HCT116 (cell line): Measurements from ENCODE around the gene MCF2L. TPM values are rescaled to one million over a fixed set of nuclear protein-coding genes. Genes with fewer than 3 reads are reported as not detected.

Experiments
- ATAC-seq: fragments of 200-7000 bp; cut with Tn5 transposase; 2 replicates; pipeline ENCODE4 v1.9.1; 2020; ENCODE audit warnings: mild to moderate bottlenecking, moderate library complexity
- BruUV-seq: library from RNA; stranded (reverse); fragments of 400-500 nt; replicated peaks from 2 replicates; lab custom pipeline; 2021; lab: Mats Ljungman, UMichigan
- CTCF ChIA-PET: fragments of 300-600 bp; sonication (Branson Sonifier 250); formaldehyde crosslinking; loops from one replicate; lab custom pipeline; 2021; ENCODE audit warnings: antibody characterized with exemption; lab: Charles Lee
- POLR2A ChIA-PET: fragments of 300-600, 350-600 bp; sonication (Branson Sonifier 250); formaldehyde crosslinking; loops from one replicate; lab custom pipeline; 2021; ENCODE audit warnings: antibody characterized with exemption; lab: Charles Lee
- RAD21 ChIA-PET, 2 experiments: fragments of 300-600 bp; sonication (Branson Sonifier 250); formaldehyde crosslinking; loops; one replicate each; lab custom pipeline; 2023; ENCODE audit warnings: low total read pairs in 2 of 2; ENCODE audit not compliant: uncharacterized antibody in 2 of 2, unreplicated experiment in 2 of 2, low non-redundant PET in 1 of 2; lab: Charles Lee
- DNase-seq: peaks from one replicate; pipeline ENCODE4 v3.0.0-alpha.2; 2010; ENCODE audit warnings: low read depth, low spot score
- H2AFZ ChIP-seq: fragments of 200-600 bp; shearing (Covaris generic), sonication (generic); 2 replicates; pipeline ENCODE4 v1.6.1; 2017; ENCODE audit warnings: low read depth, mixed run types, mixed read lengths, antibody characterized with exemption, low read length; ENCODE audit not compliant: poor library complexity, severe bottlenecking
- H3K27ac ChIP-seq: 2 replicates; pipeline ENCODE4 v1.5.1; 2012; ENCODE audit warnings: low read depth, low read length
- H3K27me3 ChIP-seq: fragments of 200-600 bp; sonication (generic); 2 replicates; pipeline ENCODE4 v1.6.1; 2016; ENCODE audit warnings: mixed run types, low read length, mixed read lengths; ENCODE audit not compliant: insufficient read depth
- H3K36me3 ChIP-seq, 2 experiments: fragments of 200-500 bp in 1 of 2; fragments of 200-600 bp in 1 of 2; sonication (Bioruptor generic) in 1 of 2; sonication (generic) in 1 of 2; 2 replicates each; pipeline versions ENCODE4 v1.5.1 to v1.6.1; 2014 to 2016; ENCODE audit warnings: low read length in 2 of 2, inconsistent platforms in 1 of 2, mixed read lengths in 1 of 2, mixed run types in 1 of 2; ENCODE audit not compliant: insufficient read depth in 2 of 2, control insufficient read depth in 1 of 2
- H3K4me1 ChIP-seq, 2 experiments: fragments of 200-600 bp in 1 of 2; sonication (generic) in 1 of 2; 2 replicates each; pipeline versions ENCODE4 v1.5.1 to v1.6.1; 2012 to 2017; ENCODE audit warnings: low read length in 2 of 2, inconsistent platforms in 1 of 2, mild to moderate bottlenecking in 1 of 2, mixed read lengths in 1 of 2, mixed run types in 1 of 2, moderate library complexity in 1 of 2; ENCODE audit not compliant: insufficient read depth in 2 of 2, control insufficient read depth in 1 of 2
- H3K4me2 ChIP-seq: fragments of 200-600 bp; sonication (generic); 2 replicates; pipeline ENCODE4 v1.6.1; 2017; ENCODE audit warnings: mixed run types, low read length, mixed read lengths
- H3K4me3 ChIP-seq, 2 experiments: fragments of 200-600 bp in 1 of 2; sonication (generic) in 1 of 2; replicated peaks in 1 of 2; 2 replicates each; pipeline ENCODE4 v1.5.1; 2011 to 2016; ENCODE audit warnings: low read length in 2 of 2, control low read depth in 1 of 2, low read depth in 1 of 2, mild to moderate bottlenecking in 1 of 2, mixed read lengths in 1 of 2, mixed run types in 1 of 2
- H3K79me2 ChIP-seq: fragments of 200-600 bp; sonication (generic); 2 replicates; pipeline ENCODE4 v1.6.1; 2017; ENCODE audit warnings: mild to moderate bottlenecking, mixed run types, low read length, moderate library complexity, mixed read lengths; ENCODE audit not compliant: insufficient read depth
- H3K9ac ChIP-seq: fragments of 200-600 bp; sonication (generic); 2 replicates; pipeline ENCODE4 v1.6.1; 2016; ENCODE audit warnings: low read length, mixed read lengths
- H3K9me2 ChIP-seq: fragments of 200-600 bp; sonication (generic), shearing (Covaris generic); 2 replicates; pipeline ENCODE4 v1.6.1; 2017; ENCODE audit warnings: mixed run types, mild to moderate bottlenecking, moderate library complexity; ENCODE audit not compliant: insufficient read depth
- H3K9me3 ChIP-seq, 2 experiments: fragments of 200-500 bp in 1 of 2; fragments of 200-600 bp in 1 of 2; sonication (Bioruptor generic) in 1 of 2; sonication (generic) in 1 of 2; 2 replicates each; pipeline ENCODE4 v1.6.1; 2014 to 2017; ENCODE audit warnings: low read length in 2 of 2, mixed read lengths in 2 of 2, inconsistent platforms in 1 of 2, low read depth in 1 of 2, mild to moderate bottlenecking in 1 of 2, mixed run types in 1 of 2, moderate library complexity in 1 of 2; ENCODE audit not compliant: control insufficient read depth in 1 of 2, insufficient read depth in 1 of 2
- H4K20me1 ChIP-seq: fragments of 200-600 bp; sonication (generic), shearing (Covaris generic); 2 replicates; pipeline ENCODE4 v1.6.1; 2017; ENCODE audit warnings: mixed run types, mild to moderate bottlenecking, moderate library complexity; ENCODE audit not compliant: insufficient read depth
- CBX3 ChIP-seq: IDR thresholded peaks from 2 replicates; pipeline ENCODE4 v1.6.1; 2012; ENCODE audit warnings: low read depth
- CEBPB ChIP-seq: IDR thresholded peaks from 2 replicates; pipeline ENCODE4 v1.6.1; 2012; ENCODE audit warnings: low read depth
- ELF1 ChIP-seq: IDR thresholded peaks from 2 replicates; pipeline ENCODE4 v1.6.1; 2012; ENCODE audit warnings: low read depth, borderline replicate concordance
- EZH2phosphoT487 ChIP-seq: fragments of 200-600 bp; IDR thresholded peaks from 2 replicates; pipeline ENCODE4 v1.6.1; 2018; ENCODE audit warnings: antibody characterized with exemption, borderline replicate concordance
- FOSL1 ChIP-seq: IDR thresholded peaks from 2 replicates; pipeline ENCODE4 v1.6.1; 2012; ENCODE audit warnings: low read depth
- JUND ChIP-seq: IDR thresholded peaks from 2 replicates; pipeline ENCODE4 v1.6.1; 2012
- POLR2A ChIP-seq: IDR thresholded peaks from 2 replicates; pipeline ENCODE4 v1.7.0; 2011; ENCODE audit warnings: borderline replicate concordance; ENCODE audit not compliant: insufficient read depth, insufficient read length; ENCODE audit errors: extremely low read depth
- POLR2AphosphoS5 ChIP-seq: IDR thresholded peaks from 2 replicates; pipeline ENCODE4 v1.6.1; 2011; ENCODE audit warnings: mild to moderate bottlenecking, low read depth, low read length, moderate library complexity
- RAD21 ChIP-seq: IDR thresholded peaks from 2 replicates; pipeline ENCODE4 v1.6.1; 2012; ENCODE audit warnings: low read depth, mild to moderate bottlenecking
- SIN3A ChIP-seq: IDR thresholded peaks from 2 replicates; pipeline ENCODE4 v1.6.1; 2012; ENCODE audit warnings: low read depth
- YY1 ChIP-seq: IDR thresholded peaks from 2 replicates; pipeline ENCODE4 v1.6.1; 2011; ENCODE audit warnings: low read length, low read depth, moderate library complexity, mild to moderate bottlenecking; ENCODE audit not compliant: insufficient replicate concordance; ENCODE audit errors: extremely low read depth
- ZFX ChIP-seq: fragments of 450-650 bp; IDR thresholded peaks from 2 replicates; pipeline ENCODE4 v1.6.1; 2017
- ZNF274 ChIP-seq: fragments of 200-500 bp; sonication (Bioruptor generic); IDR thresholded peaks from 2 replicates; pipeline ENCODE4 v1.6.1; 2014; ENCODE audit warnings: mild to moderate bottlenecking, low read depth, low read length, inconsistent platforms
- intact Hi-C: fragments of 100-400 bp; cut with micrococcal nuclease; formaldehyde crosslinking; loops from 2 replicates; pipeline ENCODE4 v1.10.0; 2022
- total RNA-seq: library from RNA; stranded (reverse); gene quantifications from one replicate; pipeline ENCODE4 v1.2.1, GENCODE V29; 2021; ENCODE audit not compliant: unreplicated experiment
- TF ChIP-seq, protein P1 (sequence below): IDR thresholded peaks from 2 replicates; pipeline ENCODE4 v1.6.1; 2012
- TF ChIP-seq, protein P2 (sequence below): IDR thresholded peaks from 2 replicates; pipeline ENCODE4 v1.6.1; 2012
- TF ChIP-seq, protein P3 (sequence below): IDR thresholded peaks from 2 replicates; pipeline ENCODE4 v1.6.1; 2011; ENCODE audit warnings: mild to moderate bottlenecking, low read length, moderate library complexity; ENCODE audit not compliant: insufficient replicate concordance; ENCODE audit errors: extremely low read depth
- TF ChIP-seq, protein P4 (sequence below), 3 experiments: fragments of 200-600 bp in 1 of 3; sonication (generic) in 1 of 3; IDR thresholded peaks in 2 of 3; conservative IDR thresholded peaks in 1 of 3; 2 replicates each; pipeline ENCODE4 v1.5.1; 2012 to 2017; ENCODE audit warnings: low read depth in 2 of 3, low read length in 2 of 3, antibody characterized with exemption in 1 of 3, borderline replicate concordance in 1 of 3, control low read depth in 1 of 3, mild to moderate bottlenecking in 1 of 3, mixed read lengths in 1 of 3, mixed run types in 1 of 3, moderate library complexity in 1 of 3; ENCODE audit not compliant: insufficient read depth in 1 of 3

Gene MCF2L
- total RNA-seq, 1 experiment from 2014 or later, result 19.3 TPM

DNA sequence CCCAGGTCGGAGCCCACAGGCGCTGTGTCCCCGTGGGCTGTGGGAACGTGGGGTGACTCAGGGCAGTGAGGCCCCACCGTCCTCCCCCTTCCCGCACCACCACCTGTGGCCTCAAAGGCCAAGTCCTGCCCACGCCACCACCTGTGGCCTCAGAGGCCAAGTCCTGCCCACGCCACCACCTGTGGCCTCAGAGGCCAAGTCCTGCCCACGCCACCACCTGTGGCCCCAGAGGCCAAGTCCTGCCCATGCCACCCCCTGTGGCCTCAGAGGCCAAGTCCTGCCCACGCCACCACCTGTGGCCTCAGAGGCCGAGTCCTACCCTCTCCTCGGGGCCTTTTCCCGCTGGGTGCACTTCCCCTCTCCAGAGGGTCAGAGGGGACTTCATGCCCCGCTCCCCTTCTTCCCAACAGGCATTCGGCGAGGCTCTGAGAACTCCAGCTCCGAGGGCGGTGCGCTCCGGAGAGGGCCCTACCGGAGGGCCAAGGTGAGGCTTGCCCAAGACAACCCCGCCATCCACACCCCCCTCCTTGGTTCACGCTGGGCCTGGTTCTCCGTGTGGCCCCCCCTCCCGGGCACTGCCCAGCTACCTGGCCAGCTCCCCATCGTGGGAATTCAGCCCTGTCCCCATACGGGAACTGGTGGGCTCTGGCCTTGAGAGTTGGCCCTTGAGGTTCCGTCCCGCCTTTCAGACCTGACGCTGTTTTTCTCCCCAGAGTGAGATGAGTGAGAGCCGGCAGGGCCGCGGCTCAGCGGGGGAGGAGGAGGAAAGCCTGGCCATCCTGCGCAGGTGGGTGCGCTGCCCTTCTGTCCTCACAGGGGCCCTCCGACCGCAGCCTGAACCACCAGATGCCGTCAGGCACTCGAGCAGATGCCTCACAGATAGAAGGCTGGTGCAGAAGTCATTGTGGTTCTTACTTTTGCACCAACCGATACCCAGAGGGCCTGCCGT, 109.2 kb downstream of the MCF2L start:
- peaks cover 0 to under 1% of the 10 kb centered on the region in 2 experiments; a peak in 2 of 4 replicates for H3K4me1 ChIP-seq
- H4K20me1 ChIP-seq, result no peaks in the 10 kb centered on the region
- intact Hi-C loops, result no loop called here
- BruUV-seq, result no TSS peak
- H3K79me2 ChIP-seq, result no peaks in the 10 kb centered on the region
- ChIA-PET RAD21 (no interaction called here), POLR2A (no interaction called here), CTCF (no interaction called here)
- no peaks in the 10 kb centered on the region for H3K36me3 ChIP-seq
- TF ChIP-seq POLR2A, result no peak
- no peak for TF ChIP-seq CBX3
- TF ChIP-seq, protein P1, sequence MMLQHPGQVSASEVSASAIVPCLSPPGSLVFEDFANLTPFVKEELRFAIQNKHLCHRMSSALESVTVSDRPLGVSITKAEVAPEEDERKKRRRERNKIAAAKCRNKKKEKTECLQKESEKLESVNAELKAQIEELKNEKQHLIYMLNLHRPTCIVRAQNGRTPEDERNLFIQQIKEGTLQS, result no peak
- no peak for TF ChIP-seq ZNF274
- TF ChIP-seq ZFX, result no peak
- no peak for TF ChIP-seq SIN3A
- TF ChIP-seq, protein P2, sequence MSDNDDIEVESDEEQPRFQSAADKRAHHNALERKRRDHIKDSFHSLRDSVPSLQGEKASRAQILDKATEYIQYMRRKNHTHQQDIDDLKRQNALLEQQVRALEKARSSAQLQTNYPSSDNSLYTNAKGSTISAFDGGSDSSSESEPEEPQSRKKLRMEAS, result no peak
- TF ChIP-seq CEBPB, result no peak
- no peak for TF ChIP-seq EZH2phosphoT487
- no peak for TF ChIP-seq ELF1
- no peak for TF ChIP-seq YY1
- no peak for TF ChIP-seq JUND
- TF ChIP-seq POLR2AphosphoS5, result no peak
- no peak for TF ChIP-seq FOSL1
- TF ChIP-seq RAD21, result no peak
- TF ChIP-seq, protein P3, sequence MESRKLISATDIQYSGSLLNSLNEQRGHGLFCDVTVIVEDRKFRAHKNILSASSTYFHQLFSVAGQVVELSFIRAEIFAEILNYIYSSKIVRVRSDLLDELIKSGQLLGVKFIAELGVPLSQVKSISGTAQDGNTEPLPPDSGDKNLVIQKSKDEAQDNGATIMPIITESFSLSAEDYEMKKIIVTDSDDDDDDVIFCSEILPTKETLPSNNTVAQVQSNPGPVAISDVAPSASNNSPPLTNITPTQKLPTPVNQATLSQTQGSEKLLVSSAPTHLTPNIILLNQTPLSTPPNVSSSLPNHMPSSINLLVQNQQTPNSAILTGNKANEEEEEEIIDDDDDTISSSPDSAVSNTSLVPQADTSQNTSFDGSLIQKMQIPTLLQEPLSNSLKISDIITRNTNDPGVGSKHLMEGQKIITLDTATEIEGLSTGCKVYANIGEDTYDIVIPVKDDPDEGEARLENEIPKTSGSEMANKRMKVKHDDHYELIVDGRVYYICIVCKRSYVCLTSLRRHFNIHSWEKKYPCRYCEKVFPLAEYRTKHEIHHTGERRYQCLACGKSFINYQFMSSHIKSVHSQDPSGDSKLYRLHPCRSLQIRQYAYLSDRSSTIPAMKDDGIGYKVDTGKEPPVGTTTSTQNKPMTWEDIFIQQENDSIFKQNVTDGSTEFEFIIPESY, result no peak
- TF ChIP-seq, protein P4, sequence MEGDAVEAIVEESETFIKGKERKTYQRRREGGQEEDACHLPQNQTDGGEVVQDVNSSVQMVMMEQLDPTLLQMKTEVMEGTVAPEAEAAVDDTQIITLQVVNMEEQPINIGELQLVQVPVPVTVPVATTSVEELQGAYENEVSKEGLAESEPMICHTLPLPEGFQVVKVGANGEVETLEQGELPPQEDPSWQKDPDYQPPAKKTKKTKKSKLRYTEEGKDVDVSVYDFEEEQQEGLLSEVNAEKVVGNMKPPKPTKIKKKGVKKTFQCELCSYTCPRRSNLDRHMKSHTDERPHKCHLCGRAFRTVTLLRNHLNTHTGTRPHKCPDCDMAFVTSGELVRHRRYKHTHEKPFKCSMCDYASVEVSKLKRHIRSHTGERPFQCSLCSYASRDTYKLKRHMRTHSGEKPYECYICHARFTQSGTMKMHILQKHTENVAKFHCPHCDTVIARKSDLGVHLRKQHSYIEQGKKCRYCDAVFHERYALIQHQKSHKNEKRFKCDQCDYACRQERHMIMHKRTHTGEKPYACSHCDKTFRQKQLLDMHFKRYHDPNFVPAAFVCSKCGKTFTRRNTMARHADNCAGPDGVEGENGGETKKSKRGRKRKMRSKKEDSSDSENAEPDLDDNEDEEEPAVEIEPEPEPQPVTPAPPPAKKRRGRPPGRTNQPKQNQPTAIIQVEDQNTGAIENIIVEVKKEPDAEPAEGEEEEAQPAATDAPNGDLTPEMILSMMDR (IDR thresholded peaks at IDR 0.05 in 2 of 3, conservative IDR thresholded peaks at IDR 0.05 in 1 of 3; ENCODE audit: borderline replicate concordance in 1 of 3, insufficient read depth in 1 of 3, low read depth in 2 of 3, low read length in 2 of 3), result no peak
- no peak for ATAC-seq
- H3K27ac ChIP-seq, result no peak overlapping the region
- no peaks in the 10 kb centered on the region for H3K9me3 ChIP-seq
- H3K27me3 ChIP-seq, result no peaks in the 10 kb centered on the region
- DNase-seq, result no peak
- H3K9me2 ChIP-seq, result no peaks in the 10 kb centered on the region
- H3K9ac ChIP-seq, result no peak overlapping the region
- no peak overlapping the region for H2AFZ ChIP-seq
- H3K4me2 ChIP-seq, result no peak overlapping the region
- no peak overlapping the region for H3K4me3 ChIP-seq
